ENCODE data around the gene UCHL3. TPM values are rescaled to one million over a fixed set of nuclear protein-coding genes. Genes with fewer than 3 reads are reported as not detected.

UCHL3 gene
- total RNA-seq, 1 donor from 2014 or later, result 25.5 TPM

DNA sequence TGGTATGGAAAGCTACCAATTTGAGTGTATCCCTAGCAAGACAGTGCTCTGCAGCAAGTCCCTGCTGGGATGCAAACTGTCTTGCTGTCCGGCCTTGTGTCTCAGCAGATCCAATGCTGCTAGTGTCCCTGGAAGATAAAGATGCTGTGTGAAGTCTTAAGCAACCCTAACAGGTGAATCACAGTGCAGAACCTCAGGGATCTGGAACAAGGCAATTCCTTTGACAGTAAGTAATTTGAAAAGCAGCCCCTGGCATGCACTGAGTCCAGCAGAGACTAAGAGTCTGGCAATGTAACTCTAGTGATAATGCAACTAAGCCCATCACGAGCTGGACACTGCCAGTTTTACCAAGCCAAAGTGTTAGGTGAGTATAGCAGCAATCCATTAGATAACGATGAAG, 1.7 kb upstream of the UCHL3 start:
- no peak overlapping the region for H3K27ac Mint-ChIP-seq (ENCODE audit: unreplicated experiment)
- TF ChIP-seq, protein P1, sequence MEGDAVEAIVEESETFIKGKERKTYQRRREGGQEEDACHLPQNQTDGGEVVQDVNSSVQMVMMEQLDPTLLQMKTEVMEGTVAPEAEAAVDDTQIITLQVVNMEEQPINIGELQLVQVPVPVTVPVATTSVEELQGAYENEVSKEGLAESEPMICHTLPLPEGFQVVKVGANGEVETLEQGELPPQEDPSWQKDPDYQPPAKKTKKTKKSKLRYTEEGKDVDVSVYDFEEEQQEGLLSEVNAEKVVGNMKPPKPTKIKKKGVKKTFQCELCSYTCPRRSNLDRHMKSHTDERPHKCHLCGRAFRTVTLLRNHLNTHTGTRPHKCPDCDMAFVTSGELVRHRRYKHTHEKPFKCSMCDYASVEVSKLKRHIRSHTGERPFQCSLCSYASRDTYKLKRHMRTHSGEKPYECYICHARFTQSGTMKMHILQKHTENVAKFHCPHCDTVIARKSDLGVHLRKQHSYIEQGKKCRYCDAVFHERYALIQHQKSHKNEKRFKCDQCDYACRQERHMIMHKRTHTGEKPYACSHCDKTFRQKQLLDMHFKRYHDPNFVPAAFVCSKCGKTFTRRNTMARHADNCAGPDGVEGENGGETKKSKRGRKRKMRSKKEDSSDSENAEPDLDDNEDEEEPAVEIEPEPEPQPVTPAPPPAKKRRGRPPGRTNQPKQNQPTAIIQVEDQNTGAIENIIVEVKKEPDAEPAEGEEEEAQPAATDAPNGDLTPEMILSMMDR (IDR thresholded peaks at IDR 0.05; ENCODE audit: partially characterized antibody, unreplicated experiment), result no peak
- peaks cover 10% of the 10 kb centered on the region for H3K4me1 Mint-ChIP-seq (ENCODE audit: low read depth, unreplicated experiment)
- no peak overlapping the region for H3K4me3 Mint-ChIP-seq (ENCODE audit: unreplicated experiment)
- peaks cover 5% of the 10 kb centered on the region for H3K9me3 Mint-ChIP-seq (ENCODE audit: unreplicated experiment)
- no peak for DNase-seq
- peaks cover 2% of the 10 kb centered on the region for H3K27me3 Mint-ChIP-seq (ENCODE audit: unreplicated experiment)
- no peaks in the 10 kb centered on the region for H3K36me3 Mint-ChIP-seq (ENCODE audit: unreplicated experiment)

GRCh38 chr13:75550159-75550567, 572 bp downstream of the UCHL3 start:
- TF ChIP-seq, protein P1 (IDR thresholded peaks at IDR 0.05; ENCODE audit: partially characterized antibody, unreplicated experiment), result no peak
- Mint-ChIP-seq H3K27me3 (ENCODE audit: unreplicated experiment) (peaks cover 2% of the 10 kb centered on the region), H3K4me3 (ENCODE audit: unreplicated experiment) (peak overlapping the region; percentile 100), H3K27ac (ENCODE audit: unreplicated experiment) (peak overlapping the region; percentile 94), H3K9me3 (ENCODE audit: unreplicated experiment) (peaks cover 5% of the 10 kb centered on the region), H3K36me3 (ENCODE audit: unreplicated experiment) (peaks cover 7% of the 10 kb centered on the region), H3K4me1 (ENCODE audit: low read depth, unreplicated experiment) (peaks cover 10% of the 10 kb centered on the region)
- DNase-seq, result no peak

DNA sequence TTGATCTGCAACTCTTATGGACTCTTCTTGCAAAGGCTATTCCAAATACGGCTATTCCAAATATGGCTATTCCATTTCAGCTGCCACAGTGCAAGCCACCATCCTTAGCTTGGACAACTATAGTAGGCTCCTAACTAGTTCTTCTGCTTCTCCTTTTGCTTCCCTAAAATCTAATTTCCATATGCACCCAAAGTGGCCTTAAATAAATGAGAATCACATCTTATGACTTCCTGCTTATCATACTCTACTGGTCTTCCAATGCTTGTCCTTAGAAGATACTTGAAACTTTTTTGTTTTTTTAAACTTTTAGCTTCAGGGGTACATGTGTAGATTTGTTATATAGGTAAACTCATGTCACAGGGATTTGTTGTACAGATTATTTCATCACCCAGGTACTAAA, 4.9 kb downstream of the UCHL3 start:
- DNase-seq, result no peak
- Mint-ChIP-seq H3K4me3 (ENCODE audit: unreplicated experiment) (no peak overlapping the region), H3K4me1 (ENCODE audit: low read depth, unreplicated experiment) (peaks cover 4% of the 10 kb centered on the region), H3K36me3 (ENCODE audit: unreplicated experiment) (peaks cover 7% of the 10 kb centered on the region), H3K27ac (ENCODE audit: unreplicated experiment) (no peak overlapping the region), H3K27me3 (ENCODE audit: unreplicated experiment) (peaks cover 2% of the 10 kb centered on the region), H3K9me3 (ENCODE audit: unreplicated experiment) (peaks cover 3% of the 10 kb centered on the region)
- TF ChIP-seq, protein P1 (IDR thresholded peaks at IDR 0.05; ENCODE audit: partially characterized antibody, unreplicated experiment), result no peak

- H3K9me3 Mint-ChIP-seq (ENCODE audit: unreplicated experiment), result peaks cover 3% of the 10 kb centered on the region
- no peak overlapping the region for H3K27ac Mint-ChIP-seq (ENCODE audit: unreplicated experiment)
- peaks cover 4% of the 10 kb centered on the region for H3K4me1 Mint-ChIP-seq (ENCODE audit: low read depth, unreplicated experiment)
- TF ChIP-seq, protein P1 (IDR thresholded peaks at IDR 0.05; ENCODE audit: partially characterized antibody, unreplicated experiment), result no peak
- DNase-seq, result no peak
- H3K36me3 Mint-ChIP-seq (ENCODE audit: unreplicated experiment), result peaks cover 7% of the 10 kb centered on the region
- no peak overlapping the region for H3K4me3 Mint-ChIP-seq (ENCODE audit: unreplicated experiment)
- peaks cover 2% of the 10 kb centered on the region for H3K27me3 Mint-ChIP-seq (ENCODE audit: unreplicated experiment)
Observed at GRCh38 chr13:75554981-75555380, 5.4 kb downstream of the UCHL3 start.

DNA sequence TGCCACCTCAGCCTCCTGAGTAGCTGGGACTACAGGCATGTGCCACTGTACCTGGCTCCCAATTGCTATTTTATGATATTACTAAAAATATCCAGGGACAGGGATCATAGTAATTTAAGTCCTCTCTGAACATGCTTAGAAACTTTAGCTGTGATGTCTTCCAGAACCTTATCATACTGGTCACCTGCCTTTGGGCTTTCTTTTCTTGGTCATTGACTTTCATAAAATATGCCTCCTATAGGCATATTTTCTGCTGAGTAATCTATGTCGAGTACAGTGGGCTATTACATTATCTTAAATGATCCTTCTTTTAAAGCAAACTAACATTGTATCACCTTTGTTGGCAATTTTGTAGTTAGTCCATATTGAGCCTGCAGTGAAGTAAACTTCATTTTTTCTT, 6.2 kb downstream of the UCHL3 start:
- Mint-ChIP-seq H3K27me3 (ENCODE audit: unreplicated experiment) (no peaks in the 10 kb centered on the region), H3K4me1 (ENCODE audit: low read depth, unreplicated experiment) (no peaks in the 10 kb centered on the region), H3K27ac (ENCODE audit: unreplicated experiment) (no peak overlapping the region), H3K36me3 (ENCODE audit: unreplicated experiment) (peaks cover 7% of the 10 kb centered on the region), H3K9me3 (ENCODE audit: unreplicated experiment) (no peaks in the 10 kb centered on the region), H3K4me3 (ENCODE audit: unreplicated experiment) (no peak overlapping the region)
- no peak for DNase-seq
- TF ChIP-seq, protein P1 (IDR thresholded peaks at IDR 0.05; ENCODE audit: partially characterized antibody, unreplicated experiment), result no peak

Data from glutamatergic neuron (in vitro differentiated cells).